Osteocyte (in vitro differentiated cells): ENCODE results near the gene RNF217. TPM values are rescaled to one million over a fixed set of nuclear protein-coding genes. Genes with fewer than 3 reads are reported as not detected.
"Not testable (repeated sequence)": the region's sequence is repeated elsewhere in the genome, so short reads cannot be mapped to it uniquely, and the experiment has no call there.

Source experiments
- DNase-seq: peaks from one replicate; pipeline ENCODE4 v3.0.0; 2021; ENCODE audit warnings: mixed read lengths; ENCODE audit not compliant: unreplicated experiment; ENCODE audit errors: extremely low spot score
- H3K27ac Mint-ChIP-seq: one replicate; pipeline ENCODE4 v1.8.0; 2021; ENCODE audit warnings: mild to moderate bottlenecking, mixed read lengths; ENCODE audit not compliant: unreplicated experiment
- H3K27me3 Mint-ChIP-seq: one replicate; pipeline ENCODE4 v1.8.0; 2021; ENCODE audit warnings: mixed read lengths; ENCODE audit not compliant: unreplicated experiment
- H3K36me3 Mint-ChIP-seq: one replicate; pipeline ENCODE4 v1.8.0; 2021; ENCODE audit warnings: mixed read lengths; ENCODE audit not compliant: unreplicated experiment
- H3K4me1 Mint-ChIP-seq: one replicate; pipeline ENCODE4 v1.8.0; 2021; ENCODE audit warnings: mixed read lengths; ENCODE audit not compliant: unreplicated experiment
- H3K4me3 Mint-ChIP-seq: one replicate; pipeline ENCODE4 v1.8.0; 2021; ENCODE audit warnings: mild to moderate bottlenecking, moderate library complexity, mixed read lengths; ENCODE audit not compliant: unreplicated experiment
- H3K9me3 Mint-ChIP-seq: one replicate; pipeline ENCODE4 v1.8.0; 2021; ENCODE audit warnings: mixed read lengths; ENCODE audit not compliant: unreplicated experiment
- total RNA-seq: library from RNA; stranded (reverse); gene quantifications from 2 replicates; pipeline ENCODE4 v1.2.1, GENCODE V29; 2021
- TF ChIP-seq, protein P1 (sequence below): fragments of 200-600 bp; sonication (generic); IDR thresholded peaks from 2 replicates; pipeline ENCODE4 v1.5.0; 2021; ENCODE audit warnings: antibody characterized with exemption, mild to moderate bottlenecking, moderate library complexity

Gene RNF217
- total RNA-seq, 1 donor from 2014 or later = 75.7 TPM

DNA sequence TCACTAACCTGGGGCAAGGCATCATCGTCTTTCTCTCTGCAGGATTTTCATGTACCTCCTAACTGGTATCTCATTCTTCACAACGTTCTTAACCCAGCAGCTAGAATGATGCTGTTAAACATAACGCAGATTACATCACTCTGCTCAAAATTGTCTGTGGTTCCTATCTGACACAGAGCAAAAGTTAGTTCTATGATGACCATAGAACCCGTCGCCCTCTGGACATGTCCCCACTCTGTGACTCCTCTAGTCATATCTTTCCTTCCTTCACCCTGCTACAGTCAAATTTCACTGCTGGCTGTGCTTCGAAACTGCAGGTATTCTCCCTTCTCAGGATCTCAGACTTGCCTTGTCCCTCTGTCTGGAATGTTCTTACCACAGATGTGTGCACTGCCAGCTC is 103.9 kb downstream of the RNF217 start:
- Mint-ChIP-seq H3K9me3 (no peaks in the 10 kb centered on the region), H3K4me1 (peaks cover 3% of the 10 kb centered on the region), H3K36me3 (peaks cover 9% of the 10 kb centered on the region), H3K27me3 (no peaks in the 10 kb centered on the region), H3K27ac (no peak overlapping the region), H3K4me3 (no peak overlapping the region)
- TF ChIP-seq, protein P1, sequence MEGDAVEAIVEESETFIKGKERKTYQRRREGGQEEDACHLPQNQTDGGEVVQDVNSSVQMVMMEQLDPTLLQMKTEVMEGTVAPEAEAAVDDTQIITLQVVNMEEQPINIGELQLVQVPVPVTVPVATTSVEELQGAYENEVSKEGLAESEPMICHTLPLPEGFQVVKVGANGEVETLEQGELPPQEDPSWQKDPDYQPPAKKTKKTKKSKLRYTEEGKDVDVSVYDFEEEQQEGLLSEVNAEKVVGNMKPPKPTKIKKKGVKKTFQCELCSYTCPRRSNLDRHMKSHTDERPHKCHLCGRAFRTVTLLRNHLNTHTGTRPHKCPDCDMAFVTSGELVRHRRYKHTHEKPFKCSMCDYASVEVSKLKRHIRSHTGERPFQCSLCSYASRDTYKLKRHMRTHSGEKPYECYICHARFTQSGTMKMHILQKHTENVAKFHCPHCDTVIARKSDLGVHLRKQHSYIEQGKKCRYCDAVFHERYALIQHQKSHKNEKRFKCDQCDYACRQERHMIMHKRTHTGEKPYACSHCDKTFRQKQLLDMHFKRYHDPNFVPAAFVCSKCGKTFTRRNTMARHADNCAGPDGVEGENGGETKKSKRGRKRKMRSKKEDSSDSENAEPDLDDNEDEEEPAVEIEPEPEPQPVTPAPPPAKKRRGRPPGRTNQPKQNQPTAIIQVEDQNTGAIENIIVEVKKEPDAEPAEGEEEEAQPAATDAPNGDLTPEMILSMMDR = no peak
- DNase-seq = no peak

DNA sequence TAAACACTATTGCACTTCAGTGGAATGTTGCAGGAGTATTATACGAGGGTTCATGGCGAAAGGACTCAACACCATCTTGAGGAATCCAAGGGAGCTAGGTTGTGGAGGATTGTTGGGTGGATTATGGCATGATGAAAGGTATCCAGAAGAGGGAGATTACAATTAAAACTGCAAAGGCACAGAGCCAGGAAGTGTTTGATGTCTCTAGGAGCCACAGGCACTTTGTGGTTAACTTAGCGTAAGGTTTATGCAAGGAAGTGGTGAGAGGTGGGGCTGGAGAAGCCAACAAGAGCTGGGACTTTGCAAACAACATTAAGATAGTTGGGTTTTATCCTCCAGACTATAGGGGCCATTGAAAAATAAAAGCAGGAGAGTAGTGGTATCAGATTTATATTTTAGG is 104.7 kb downstream of the RNF217 start:
- no peaks in the 10 kb centered on the region for H3K27me3 Mint-ChIP-seq
- DNase-seq = no peak
- peaks cover 8% of the 10 kb centered on the region for H3K36me3 Mint-ChIP-seq
- H3K9me3 Mint-ChIP-seq = no peaks in the 10 kb centered on the region
- TF ChIP-seq, protein P1 = no peak
- H3K4me3 Mint-ChIP-seq = no peak overlapping the region
- peaks cover 2% of the 10 kb centered on the region for H3K4me1 Mint-ChIP-seq
- H3K27ac Mint-ChIP-seq = no peak overlapping the region

DNA sequence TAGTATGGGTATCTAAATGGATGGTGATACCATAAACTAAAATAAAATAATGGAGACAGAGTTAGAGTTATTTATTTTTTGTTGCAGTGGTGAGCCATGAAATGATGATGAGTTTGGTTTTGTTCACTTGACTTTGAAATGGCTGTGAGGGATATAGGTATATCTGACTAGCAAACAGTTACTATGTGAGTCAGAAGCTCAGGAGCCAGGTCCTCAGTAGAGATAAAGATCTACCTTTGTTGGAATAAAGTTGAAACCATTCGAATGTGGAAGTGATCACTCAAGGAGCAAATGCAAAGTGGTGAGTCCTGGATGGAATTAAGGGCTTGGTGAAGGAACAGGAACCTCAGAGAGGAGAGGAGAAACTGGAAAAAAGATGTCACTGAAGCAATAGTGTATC is 105.3 kb downstream of the RNF217 start:
- Mint-ChIP-seq H3K36me3 (peaks cover 9% of the 10 kb centered on the region), H3K9me3 (no peaks in the 10 kb centered on the region), H3K27ac (no peak overlapping the region), H3K27me3 (no peaks in the 10 kb centered on the region), H3K4me3 (no peak overlapping the region), H3K4me1 (peaks cover 2% of the 10 kb centered on the region)
- DNase-seq = no peak
- TF ChIP-seq, protein P1 = no peak

DNA sequence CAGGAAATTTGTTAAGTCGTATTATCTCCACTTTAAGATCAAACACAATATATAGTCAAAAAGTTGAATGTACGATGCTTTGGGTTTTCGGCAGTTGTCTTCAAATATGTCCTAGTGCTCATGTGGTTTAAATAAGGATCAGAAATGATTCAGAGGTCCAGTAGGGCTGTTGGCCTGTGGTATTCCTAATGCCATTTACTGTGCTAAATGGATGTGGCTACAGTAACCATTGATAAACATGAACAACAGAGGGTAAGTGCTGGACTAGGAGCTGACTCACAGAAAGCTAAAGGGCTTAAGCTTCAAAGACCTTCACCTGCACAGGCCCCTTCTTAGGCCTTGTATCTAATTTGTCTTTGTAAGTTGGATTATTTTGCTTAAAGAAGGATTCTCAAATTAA is 110.8 kb downstream of the RNF217 start:
- H3K4me1 Mint-ChIP-seq = peaks cover 11% of the 10 kb centered on the region

DNA sequence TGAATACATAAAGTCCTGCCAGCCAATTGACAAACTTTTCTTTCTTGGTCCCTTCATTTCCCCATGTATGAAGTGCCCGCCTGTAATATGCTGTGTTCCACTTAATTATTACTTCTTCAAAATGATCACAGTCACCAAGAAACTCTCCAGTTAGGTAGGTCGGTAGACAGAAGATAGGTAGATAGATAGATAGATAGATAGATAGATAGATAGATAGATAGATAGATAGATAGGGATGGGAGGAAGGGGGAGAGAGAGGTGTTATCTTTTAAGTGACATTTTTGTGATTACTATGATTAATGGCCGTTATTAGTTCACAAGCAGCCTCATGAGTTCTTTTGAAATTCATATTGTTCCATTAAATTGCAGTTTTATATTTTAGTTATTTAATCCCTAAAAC is 111.9 kb downstream of the RNF217 start:
- Mint-ChIP-seq H3K4me1 (peaks cover 20% of the 10 kb centered on the region), H3K27ac (no peak overlapping the region), H3K27me3 (no peaks in the 10 kb centered on the region), H3K4me3 (no peak overlapping the region), H3K36me3 (peaks cover 47% of the 10 kb centered on the region), H3K9me3 (peaks cover 5% of the 10 kb centered on the region)
- no peak for DNase-seq
- TF ChIP-seq, protein P1 = no peak

More for the DNA sequence above, 110.8 kb downstream of the RNF217 start:
- TF ChIP-seq, protein P1 = no peak
- DNase-seq = no peak
- H3K36me3 Mint-ChIP-seq = peaks cover 41% of the 10 kb centered on the region
- no peaks in the 10 kb centered on the region for H3K27me3 Mint-ChIP-seq
- no peak overlapping the region for H3K4me3 Mint-ChIP-seq
- peaks cover 5% of the 10 kb centered on the region for H3K9me3 Mint-ChIP-seq
- no peak overlapping the region for H3K27ac Mint-ChIP-seq

DNA sequence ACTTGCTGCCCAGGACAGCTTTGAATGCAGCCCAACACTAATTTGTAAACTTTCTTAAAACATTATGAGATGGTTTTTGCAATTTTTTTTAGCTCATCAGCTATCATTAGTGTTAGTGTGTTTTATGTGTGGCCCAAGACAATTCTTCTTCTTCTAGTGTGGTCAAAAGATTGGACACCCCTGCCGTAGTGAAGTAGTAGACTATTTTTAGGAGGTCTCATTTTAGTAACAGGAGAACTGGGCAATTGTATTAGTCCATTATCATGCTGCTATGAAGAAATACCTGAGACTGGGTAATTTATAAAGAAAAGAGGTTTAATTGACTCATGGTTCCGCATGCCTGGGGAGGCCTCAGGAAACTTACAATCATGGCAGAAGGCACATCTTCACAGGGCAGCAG is 112.8 kb downstream of the RNF217 start:
- not testable (repeated sequence) for H3K27me3 Mint-ChIP-seq, H3K4me3 Mint-ChIP-seq, H3K9me3 Mint-ChIP-seq, DNase-seq, H3K27ac Mint-ChIP-seq
- H3K36me3 Mint-ChIP-seq = peaks cover 48% of the 10 kb centered on the region
- H3K4me1 Mint-ChIP-seq = peaks cover 20% of the 10 kb centered on the region
